Measurements from ENCODE around the gene FBXW7.
A peak's percentile ranks its signal among the peaks of the same experiment; 100 is the strongest.

The FBXW7 gene

DNA sequence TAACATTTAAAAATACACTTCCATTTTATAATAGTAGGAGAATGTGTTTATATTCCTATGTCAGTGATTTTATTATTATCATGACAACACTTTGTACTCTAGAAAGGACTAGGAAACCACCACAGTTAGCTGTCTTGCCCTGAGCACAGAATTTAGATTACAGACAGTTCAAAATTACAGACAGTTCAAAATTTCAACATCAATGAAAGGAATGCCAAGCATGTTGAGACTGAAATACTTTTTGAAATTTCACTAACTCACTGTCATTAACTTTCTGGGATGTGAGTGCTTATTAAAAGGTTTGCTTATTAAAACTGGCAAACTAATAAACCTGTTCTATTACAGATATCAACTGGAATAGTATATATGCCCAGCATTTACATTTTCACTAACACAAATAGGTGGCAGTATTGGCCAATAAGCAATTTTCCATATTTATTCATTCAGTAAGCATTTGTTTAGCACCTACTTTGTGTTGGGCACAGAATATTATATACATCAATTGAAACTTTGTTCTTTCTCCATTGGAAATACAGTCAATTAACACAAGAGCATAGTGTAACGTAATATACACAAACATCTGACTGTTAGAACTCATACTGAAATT lies 179.4 kb downstream of the FBXW7 start:
- Histone ChIP-seq H3K4me1 (no peaks in the 10 kb centered on the region), H3K9me3 (no peaks in the 10 kb centered on the region), H3K36me3 (no peaks in the 10 kb centered on the region), H3K4me3 (ENCODE audit: low read depth, low read length) (no peak overlapping the region), H3K27me3 (no peaks in the 10 kb centered on the region)
- no peak for DNase-seq
- TF ChIP-seq, protein P1, sequence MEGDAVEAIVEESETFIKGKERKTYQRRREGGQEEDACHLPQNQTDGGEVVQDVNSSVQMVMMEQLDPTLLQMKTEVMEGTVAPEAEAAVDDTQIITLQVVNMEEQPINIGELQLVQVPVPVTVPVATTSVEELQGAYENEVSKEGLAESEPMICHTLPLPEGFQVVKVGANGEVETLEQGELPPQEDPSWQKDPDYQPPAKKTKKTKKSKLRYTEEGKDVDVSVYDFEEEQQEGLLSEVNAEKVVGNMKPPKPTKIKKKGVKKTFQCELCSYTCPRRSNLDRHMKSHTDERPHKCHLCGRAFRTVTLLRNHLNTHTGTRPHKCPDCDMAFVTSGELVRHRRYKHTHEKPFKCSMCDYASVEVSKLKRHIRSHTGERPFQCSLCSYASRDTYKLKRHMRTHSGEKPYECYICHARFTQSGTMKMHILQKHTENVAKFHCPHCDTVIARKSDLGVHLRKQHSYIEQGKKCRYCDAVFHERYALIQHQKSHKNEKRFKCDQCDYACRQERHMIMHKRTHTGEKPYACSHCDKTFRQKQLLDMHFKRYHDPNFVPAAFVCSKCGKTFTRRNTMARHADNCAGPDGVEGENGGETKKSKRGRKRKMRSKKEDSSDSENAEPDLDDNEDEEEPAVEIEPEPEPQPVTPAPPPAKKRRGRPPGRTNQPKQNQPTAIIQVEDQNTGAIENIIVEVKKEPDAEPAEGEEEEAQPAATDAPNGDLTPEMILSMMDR (IDR thresholded peaks at IDR 0.05; ENCODE audit: low read depth, low read length) = peak; percentile 14; the same call in 1 of the 2 replicates

DNA sequence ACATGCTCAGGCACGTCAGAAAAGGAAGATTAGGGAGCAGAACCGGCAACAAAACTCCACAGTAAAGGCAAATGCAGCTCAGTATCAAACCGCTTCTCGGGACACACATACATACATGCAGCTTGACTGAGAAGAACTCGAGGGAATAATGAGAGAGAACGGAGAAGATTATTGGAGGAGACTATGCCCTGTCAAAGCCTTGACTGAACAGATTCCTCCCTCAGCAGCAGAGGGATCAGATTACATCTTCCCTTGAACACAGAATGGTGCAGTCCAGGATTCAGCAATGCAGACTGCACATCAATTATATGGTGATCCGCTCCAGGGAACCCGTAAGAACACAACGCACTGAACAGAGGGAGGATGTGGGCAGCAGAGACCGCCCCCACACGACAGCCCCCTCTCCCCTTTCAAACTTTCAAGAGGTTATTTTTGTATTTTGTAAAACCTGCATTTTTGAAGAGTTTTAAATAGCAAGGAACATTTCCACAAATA lies 183.2 kb downstream of the FBXW7 start:
- TF ChIP-seq, protein P1 (IDR thresholded peaks at IDR 0.05; ENCODE audit: low read depth, low read length) = 0 out of 2 replicates have a peak, but pooled peaks have one; percentile 10
- Histone ChIP-seq H3K36me3 (no peaks in the 10 kb centered on the region), H3K27me3 (no peaks in the 10 kb centered on the region), H3K4me1 (no peaks in the 10 kb centered on the region; the same call in 1 of the 2 replicates), H3K4me3 (ENCODE audit: low read depth, low read length) (peak overlapping the region; percentile 89), H3K9me3 (no peaks in the 10 kb centered on the region)
- peak; percentile 78 for DNase-seq

DNA sequence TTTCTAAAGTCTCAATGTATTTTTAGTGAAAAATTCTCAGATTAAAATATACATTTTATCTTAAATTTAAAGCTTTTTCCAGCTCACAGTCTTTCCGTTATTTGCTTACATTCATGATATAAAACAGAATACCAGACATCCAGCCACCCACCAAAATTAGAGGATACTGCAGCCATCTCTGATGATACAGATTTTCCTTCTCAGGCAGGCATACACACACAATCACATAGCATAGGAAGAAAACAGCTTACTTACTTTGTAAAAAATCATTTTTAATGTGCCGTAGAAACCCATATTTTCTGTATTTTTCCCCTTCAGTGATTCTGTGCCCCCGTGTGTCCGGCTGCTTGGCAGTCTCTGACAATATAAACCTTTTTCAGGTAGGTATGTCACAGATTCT lies 183.7 kb downstream of the FBXW7 start:
- Histone ChIP-seq H3K27me3 (no peaks in the 10 kb centered on the region), H3K4me1 (no peaks in the 10 kb centered on the region; the same call in 1 of the 2 replicates), H3K4me3 (ENCODE audit: low read depth, low read length) (peak overlapping the region; percentile 89), H3K9me3 (no peaks in the 10 kb centered on the region), H3K36me3 (no peaks in the 10 kb centered on the region; the same call in 1 of the 2 replicates)
- no peak for DNase-seq
- TF ChIP-seq, protein P1 (IDR thresholded peaks at IDR 0.05; ENCODE audit: low read depth, low read length) = no peak

DNA sequence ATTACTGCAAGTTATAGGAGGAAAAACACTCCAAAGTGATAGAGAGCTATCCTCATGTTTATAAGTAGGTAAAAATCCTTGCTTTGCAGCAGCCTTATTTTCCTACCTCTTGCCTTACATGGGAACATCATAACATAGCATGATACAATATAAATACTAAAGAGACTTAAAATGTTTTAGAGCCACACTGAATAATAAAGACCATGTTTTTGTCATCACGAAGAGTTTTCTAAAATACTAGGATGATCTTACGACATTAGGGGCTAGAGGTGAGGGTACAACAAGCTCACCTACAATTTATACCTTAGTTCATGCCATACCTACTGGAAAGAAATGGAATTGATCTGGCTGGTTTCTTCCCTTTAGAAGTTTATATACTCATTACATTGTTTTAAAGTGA lies 184.8 kb downstream of the FBXW7 start:
- Histone ChIP-seq H3K4me1 (no peaks in the 10 kb centered on the region; the same call in 1 of the 2 replicates), H3K27me3 (no peaks in the 10 kb centered on the region), H3K4me3 (ENCODE audit: low read depth, low read length) (peak overlapping the region; percentile 89), H3K9me3 (no peaks in the 10 kb centered on the region), H3K36me3 (peaks cover 9% of the 10 kb centered on the region)
- DNase-seq = no peak
- TF ChIP-seq, protein P1 (IDR thresholded peaks at IDR 0.05; ENCODE audit: low read depth, low read length) = no peak

DNA sequence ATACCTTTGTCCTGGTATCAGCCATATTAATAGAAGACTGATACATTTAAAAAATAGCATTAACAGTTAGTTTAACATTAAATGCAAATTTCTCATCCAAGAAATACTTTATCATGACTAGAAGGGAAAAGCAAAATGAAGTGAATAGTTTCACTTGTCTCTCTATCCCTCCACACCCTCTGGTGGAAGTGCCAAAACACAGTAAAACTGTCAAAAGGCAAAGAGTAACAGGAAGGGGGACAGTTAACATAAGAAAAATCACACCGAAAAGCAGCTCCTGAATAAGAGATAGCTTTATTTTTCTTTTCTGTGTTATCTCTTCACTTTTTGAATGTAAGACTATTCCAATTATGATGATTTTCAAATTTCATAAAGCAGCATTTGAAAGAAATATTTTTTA lies 187.2 kb downstream of the FBXW7 start:
- TF ChIP-seq, protein P1 (IDR thresholded peaks at IDR 0.05; ENCODE audit: low read depth, low read length) = peak; percentile 44
- no peak for DNase-seq

DNA sequence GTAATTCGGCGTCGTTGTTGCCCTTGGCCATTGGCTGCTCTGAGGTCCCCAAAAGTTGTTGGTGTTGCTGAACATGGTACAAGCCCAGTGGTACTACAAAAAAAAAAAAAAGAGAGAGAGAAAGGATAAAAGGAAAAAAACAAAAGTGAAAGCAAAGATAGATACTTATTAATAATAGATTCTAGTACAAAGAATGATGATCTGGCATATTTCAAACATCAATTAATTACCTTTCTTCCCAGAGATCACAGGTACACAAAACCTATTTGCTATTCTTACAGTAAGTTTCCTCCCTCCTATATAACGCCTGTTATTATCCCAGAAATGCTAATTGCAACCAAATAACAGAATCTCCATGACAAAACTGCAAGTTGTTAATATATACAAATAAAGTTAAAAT lies 188.9 kb downstream of the FBXW7 start:
- TF ChIP-seq, protein P1 (IDR thresholded peaks at IDR 0.05; ENCODE audit: low read depth, low read length) = no peak
- Histone ChIP-seq H3K4me1 (no peaks in the 10 kb centered on the region; the same call in 1 of the 2 replicates), H3K9me3 (no peaks in the 10 kb centered on the region), H3K36me3 (peaks cover 12% of the 10 kb centered on the region), H3K4me3 (ENCODE audit: low read depth, low read length) (no peak overlapping the region), H3K27me3 (no peaks in the 10 kb centered on the region)
- no peak for DNase-seq

More for the DNA sequence above, 187.2 kb downstream of the FBXW7 start:
- no peaks in the 10 kb centered on the region for H3K9me3 ChIP-seq
- peaks cover 9% of the 10 kb centered on the region for H3K36me3 ChIP-seq
- H3K4me1 ChIP-seq = no peaks in the 10 kb centered on the region; the same call in 1 of the 2 replicates
- no peak overlapping the region for H3K4me3 ChIP-seq (ENCODE audit: low read depth, low read length)
- no peaks in the 10 kb centered on the region for H3K27me3 ChIP-seq

Data from BE2C (cell line).